Kidney epithelial cell (primary cell): ENCODE measurements around the gene NINJ1. TPM values are rescaled to one million over a fixed set of nuclear protein-coding genes. Genes with fewer than 3 reads are reported as not detected.

Experiments
- DNase-seq: peaks from one replicate; pipeline ENCODE4 v3.0.0-alpha.2; 2010; ENCODE audit warnings: low read depth
- H3K27me3 ChIP-seq: 2 replicates; pipeline ENCODE4 v1.6.0; 2011; ENCODE audit warnings: low read length; ENCODE audit not compliant: control insufficient read depth, insufficient read depth
- H3K36me3 ChIP-seq: 2 replicates; pipeline ENCODE4 v1.5.1; 2011; ENCODE audit warnings: low read length; ENCODE audit not compliant: control insufficient read depth, insufficient read depth
- H3K4me3 ChIP-seq: 2 replicates; pipeline ENCODE4 v1.5.1; 2011; ENCODE audit warnings: low read depth, mild to moderate bottlenecking, control low read depth, low read length
- total RNA-seq: library from RNA; depleted of rRNA; stranded (reverse); fragments of >200 nt; gene quantifications from 2 replicates; pipeline ENCODE4 v1.2.3, GENCODE V29; 2015
- TF ChIP-seq, protein P1 (sequence below): IDR thresholded peaks from 2 replicates; pipeline ENCODE4 v1.5.1; 2011; ENCODE audit warnings: mild to moderate bottlenecking, moderate library complexity, low read length, control low read depth, inconsistent platforms; ENCODE audit not compliant: insufficient read depth, poor library complexity, severe bottlenecking

The NINJ1 gene
- total RNA-seq, 1 donor from 2014 or later: 66.4 TPM

DNA sequence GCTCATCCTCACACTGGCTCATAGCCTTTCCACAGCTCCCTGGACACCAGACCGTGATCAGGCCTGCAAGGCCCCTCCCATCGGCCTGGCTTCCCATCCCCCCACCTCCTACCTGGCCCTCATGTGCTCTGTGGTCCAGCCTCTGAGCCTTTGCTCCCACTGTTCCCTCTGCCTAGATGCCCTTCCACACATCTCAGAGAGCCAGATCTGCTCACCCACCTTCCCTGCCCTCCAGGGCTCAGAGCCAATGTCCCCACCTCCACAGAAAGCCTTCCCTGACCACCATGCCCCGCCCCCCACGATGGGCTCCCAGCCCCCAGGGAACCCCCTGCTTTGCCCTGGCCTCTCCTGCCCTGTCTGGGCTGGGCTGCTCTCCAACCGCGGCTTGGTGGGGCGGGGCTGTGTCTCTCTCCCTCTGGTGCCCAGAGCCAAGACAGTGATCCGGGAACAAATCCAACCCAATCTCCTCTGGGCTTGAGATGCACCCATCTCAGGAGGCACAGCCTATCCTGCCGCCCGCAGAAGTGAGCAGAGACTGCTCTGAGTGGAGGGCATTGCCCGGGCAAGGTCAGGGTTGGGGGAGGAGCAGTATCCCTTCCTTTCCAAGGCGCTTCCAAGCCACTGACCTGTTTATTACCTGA, 1.6 kb downstream of the NINJ1 start:
- Histone ChIP-seq H3K36me3 (no peaks in the 10 kb centered on the region), H3K4me3 (peak overlapping the region; percentile 78), H3K27me3 (no peaks in the 10 kb centered on the region)
- TF ChIP-seq, protein P1, sequence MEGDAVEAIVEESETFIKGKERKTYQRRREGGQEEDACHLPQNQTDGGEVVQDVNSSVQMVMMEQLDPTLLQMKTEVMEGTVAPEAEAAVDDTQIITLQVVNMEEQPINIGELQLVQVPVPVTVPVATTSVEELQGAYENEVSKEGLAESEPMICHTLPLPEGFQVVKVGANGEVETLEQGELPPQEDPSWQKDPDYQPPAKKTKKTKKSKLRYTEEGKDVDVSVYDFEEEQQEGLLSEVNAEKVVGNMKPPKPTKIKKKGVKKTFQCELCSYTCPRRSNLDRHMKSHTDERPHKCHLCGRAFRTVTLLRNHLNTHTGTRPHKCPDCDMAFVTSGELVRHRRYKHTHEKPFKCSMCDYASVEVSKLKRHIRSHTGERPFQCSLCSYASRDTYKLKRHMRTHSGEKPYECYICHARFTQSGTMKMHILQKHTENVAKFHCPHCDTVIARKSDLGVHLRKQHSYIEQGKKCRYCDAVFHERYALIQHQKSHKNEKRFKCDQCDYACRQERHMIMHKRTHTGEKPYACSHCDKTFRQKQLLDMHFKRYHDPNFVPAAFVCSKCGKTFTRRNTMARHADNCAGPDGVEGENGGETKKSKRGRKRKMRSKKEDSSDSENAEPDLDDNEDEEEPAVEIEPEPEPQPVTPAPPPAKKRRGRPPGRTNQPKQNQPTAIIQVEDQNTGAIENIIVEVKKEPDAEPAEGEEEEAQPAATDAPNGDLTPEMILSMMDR: no peak
- no peak for DNase-seq

DNA sequence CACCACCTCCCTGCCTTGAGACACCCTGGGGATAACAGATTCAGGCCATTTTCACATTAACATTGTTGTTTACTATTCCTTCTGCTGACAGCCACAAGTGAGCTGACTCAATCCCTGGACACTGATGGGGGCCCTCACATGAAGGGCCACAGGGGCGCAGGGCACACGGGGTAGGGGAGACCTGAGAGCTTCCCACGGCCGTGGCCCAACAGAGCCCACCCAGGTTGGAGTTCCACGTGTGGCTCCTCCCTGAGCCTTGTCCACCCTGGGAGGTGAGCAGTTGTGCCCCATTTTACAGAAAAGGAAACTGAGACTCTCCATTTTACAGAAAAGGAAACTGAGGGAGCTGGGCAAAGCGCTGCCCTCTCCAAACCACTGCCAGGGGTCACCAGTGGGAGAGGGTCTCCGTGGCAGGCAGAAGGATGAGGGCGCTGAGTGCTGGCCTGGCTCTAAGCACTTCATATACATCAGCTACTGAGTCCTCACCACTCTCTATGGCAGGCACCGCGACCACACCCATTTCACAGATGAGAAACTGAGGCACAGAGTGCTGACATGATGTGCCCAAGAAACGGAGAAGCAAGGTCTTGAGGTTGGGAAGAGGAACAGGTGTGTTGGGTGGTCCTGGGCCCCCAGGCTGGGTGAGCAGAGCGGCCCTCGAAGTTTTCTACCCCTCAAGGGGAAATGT, 2.3 kb downstream of the NINJ1 start:
- H3K36me3 ChIP-seq: no peaks in the 10 kb centered on the region
- H3K27me3 ChIP-seq: no peaks in the 10 kb centered on the region
- TF ChIP-seq, protein P1: no peak
- H3K4me3 ChIP-seq: no peak overlapping the region
- DNase-seq: no peak

GRCh38 chr9:93130861-93131481, 3.1 kb downstream of the NINJ1 start:
- Histone ChIP-seq H3K4me3 (no peak overlapping the region), H3K36me3 (no peaks in the 10 kb centered on the region), H3K27me3 (no peaks in the 10 kb centered on the region)
- no peak for DNase-seq
- TF ChIP-seq, protein P1: no peak

GRCh38 chr9:93129691-93130500, 4.2 kb downstream of the NINJ1 start:
- DNase-seq: no peak
- H3K27me3 ChIP-seq: no peaks in the 10 kb centered on the region

GRCh38 chr9:93129286-93129685, 4.8 kb downstream of the NINJ1 start:
- H3K36me3 ChIP-seq: no peaks in the 10 kb centered on the region
- H3K4me3 ChIP-seq: no peak overlapping the region
- DNase-seq: no peak
- TF ChIP-seq, protein P1: no peak
- H3K27me3 ChIP-seq: no peaks in the 10 kb centered on the region

More at GRCh38 chr9:93129691-93130500, 4.2 kb downstream of the NINJ1 start:
- TF ChIP-seq, protein P1: no peak
- H3K36me3 ChIP-seq: no peaks in the 10 kb centered on the region
- H3K4me3 ChIP-seq: no peak overlapping the region
